CD8-positive, alpha-beta memory T cell (primary cell): ENCODE data around the gene MBD3L4. TPM values are rescaled to one million over a fixed set of nuclear protein-coding genes. Genes with fewer than 3 reads are reported as not detected.

Experiments
- CTCF ChIA-PET: fragments of 350-600 bp; sonication (Branson Sonifier 250); formaldehyde crosslinking; loops from one replicate; lab custom pipeline; 2021; ENCODE audit warnings: antibody characterized with exemption; lab: Charles Lee
- POLR2A ChIA-PET: fragments of 350-600 bp; sonication (Branson Sonifier 250); formaldehyde crosslinking; loops from one replicate; lab custom pipeline; 2021; ENCODE audit warnings: antibody characterized with exemption; lab: Charles Lee
- DNase-seq, 5 donors: peaks; one replicate each; pipeline versions ENCODE4 v3.0.0 to v3.0.0-alpha.2; 2020 to 2022; ENCODE audit warnings: mixed read lengths in 1 of 5
- H3K27ac ChIP-seq: one replicate; pipeline ENCODE4 v1.7.0; 2013; ENCODE audit warnings: low read depth, mild to moderate bottlenecking, low read length, moderate library complexity
- H3K27me3 ChIP-seq: 2 replicates; pipeline ENCODE4 v1.7.0; 2013; ENCODE audit warnings: low read length, mild to moderate bottlenecking; ENCODE audit not compliant: insufficient read depth, poor library complexity, severe bottlenecking
- H3K36me3 ChIP-seq: 2 replicates; pipeline ENCODE4 v1.7.0; 2013; ENCODE audit warnings: mild to moderate bottlenecking, low read length, moderate library complexity; ENCODE audit not compliant: insufficient read depth
- H3K4me1 ChIP-seq: 2 replicates; pipeline ENCODE4 v1.7.0; 2013; ENCODE audit warnings: mild to moderate bottlenecking, low read length, moderate library complexity; ENCODE audit not compliant: insufficient read depth
- H3K4me3 ChIP-seq: 2 replicates; pipeline ENCODE4 v1.7.0; 2013; ENCODE audit warnings: mild to moderate bottlenecking, low read length
- H3K9me3 ChIP-seq: 2 replicates; pipeline ENCODE4 v1.7.0; 2013; ENCODE audit warnings: mild to moderate bottlenecking, low read length
- H3K27ac Mint-ChIP-seq, 8 donors: one replicate each; pipeline ENCODE4 v1.8.0; 2020 to 2021; ENCODE audit warnings: mixed read lengths in 8 of 8, mild to moderate bottlenecking in 6 of 8, inconsistent platforms in 3 of 8, moderate library complexity in 3 of 8
- H3K27me3 Mint-ChIP-seq, 2 donors: one replicate each; pipeline ENCODE4 v1.8.0; 2020 to 2021; ENCODE audit warnings: mixed read lengths in 2 of 2, mild to moderate bottlenecking in 1 of 2, moderate library complexity in 1 of 2
- H3K36me3 Mint-ChIP-seq, 3 donors: one replicate each; pipeline ENCODE4 v1.8.0; 2020 to 2021; ENCODE audit warnings: mixed read lengths in 3 of 3, inconsistent platforms in 1 of 3, mild to moderate bottlenecking in 1 of 3
- H3K4me1 Mint-ChIP-seq, 3 donors: one replicate each; pipeline ENCODE4 v1.8.0; 2020 to 2021; ENCODE audit warnings: mixed read lengths in 3 of 3, inconsistent platforms in 1 of 3, mild to moderate bottlenecking in 1 of 3
- H3K4me3 Mint-ChIP-seq, 7 donors: one replicate each; pipeline ENCODE4 v1.8.0; 2020 to 2021; ENCODE audit warnings: mixed read lengths in 7 of 7, mild to moderate bottlenecking in 6 of 7, moderate library complexity in 4 of 7, inconsistent platforms in 2 of 7
- H3K9me3 Mint-ChIP-seq, 5 donors: one replicate each; pipeline ENCODE4 v1.8.0; 2020 to 2022; ENCODE audit warnings: mixed read lengths in 5 of 5, mild to moderate bottlenecking in 3 of 5, moderate library complexity in 2 of 5, inconsistent platforms in 1 of 5
- polyA plus RNA-seq: library from polyadenylated mRNA; unstranded; fragments of 300-500 nt; fragmentation: Illumina TruSeq; gene quantifications from one replicate; pipeline ENCODE4 v1.2.3, GENCODE V29; 2021
- total RNA-seq, 2 experiments: library from RNA; stranded (reverse); gene quantifications; one replicate each; pipeline ENCODE4 v1.2.3, GENCODE V29; 2021

MBD3L4 gene
- total and polyA plus RNA-seq, 3 experiments from 2014 or later = not detected

GRCh38 chr19:6987850-6988249, 52.1 kb downstream of the MBD3L4 start:
- Mint-ChIP-seq H3K27me3 (peaks cover 11 to 27% of the 10 kb centered on the region in 2 donors), H3K4me1 (no peaks in the 10 kb centered on the region), H3K9me3 (peaks cover 8 to 30% (median 23%) of the 10 kb centered on the region in 5 donors), H3K27ac (no peak overlapping the region), H3K4me3 (no peak overlapping the region), H3K36me3 (peaks cover 0 to 6% (median 3%) of the 10 kb centered on the region in 3 donors)
- Histone ChIP-seq H3K36me3 (no peaks in the 10 kb centered on the region), H3K4me1 (no peaks in the 10 kb centered on the region), H3K27me3 (no peaks in the 10 kb centered on the region), H3K4me3 (no peak overlapping the region), H3K27ac (no peak overlapping the region), H3K9me3 (peaks cover 13% of the 10 kb centered on the region)
- CTCF ChIA-PET = interaction anchor here (0.6 kb wide), 1 partner anchor 102 kb away, joined by 3 read pairs; no protein-coding TSS in a partner anchor
- POLR2A ChIA-PET = no interaction called here
- DNase-seq = no peak

Other genes starting within 250 kb of the MBD3L4 start
- under 1 TPM; 0.53 to 0.59 TPM for gene ADGRE1, start 152.6 kb downstream of the MBD3L4 start, total RNA-seq
- 0.36 TPM for gene ADGRE1, start 152.6 kb downstream of the MBD3L4 start, polyA plus RNA-seq
- gene MBD3L2B, start 18.7 kb downstream of the MBD3L4 start, total RNA-seq = not detected
- gene MBD3L2B, start 18.7 kb downstream of the MBD3L4 start, polyA plus RNA-seq = not detected
- not detected for gene MBD3L5, start 9.6 kb downstream of the MBD3L4 start, total RNA-seq
- gene MBD3L5, start 9.6 kb downstream of the MBD3L4 start, polyA plus RNA-seq = not detected
- not detected for gene MBD3L2, start 9.1 kb upstream of the MBD3L4 start, total RNA-seq
- not detected for gene MBD3L2, start 9.1 kb upstream of the MBD3L4 start, polyA plus RNA-seq
- not detected for gene MBD3L3, start 18.5 kb upstream of the MBD3L4 start, total RNA-seq
- gene MBD3L3, start 18.5 kb upstream of the MBD3L4 start, polyA plus RNA-seq = not detected
- 10 to 100 TPM; 12.0 to 12.7 TPM for gene ZNF557, start 29.5 kb upstream of the MBD3L4 start, total RNA-seq
- 10.2 TPM for gene ZNF557, start 29.5 kb upstream of the MBD3L4 start, polyA plus RNA-seq